NT2/D1 (cell line): ENCODE measurements around the gene NT5DC4.

ENCODE experiments used
- YY1 ChIP-seq: IDR thresholded peaks from 2 replicates; pipeline ENCODE4 v1.6.1; 2011; ENCODE audit not compliant: insufficient read length, insufficient read depth
- ZNF274 ChIP-seq: IDR thresholded peaks from 2 replicates; pipeline ENCODE4 v1.6.1; 2011; ENCODE audit warnings: mild to moderate bottlenecking, low read depth, low read length

DNA sequence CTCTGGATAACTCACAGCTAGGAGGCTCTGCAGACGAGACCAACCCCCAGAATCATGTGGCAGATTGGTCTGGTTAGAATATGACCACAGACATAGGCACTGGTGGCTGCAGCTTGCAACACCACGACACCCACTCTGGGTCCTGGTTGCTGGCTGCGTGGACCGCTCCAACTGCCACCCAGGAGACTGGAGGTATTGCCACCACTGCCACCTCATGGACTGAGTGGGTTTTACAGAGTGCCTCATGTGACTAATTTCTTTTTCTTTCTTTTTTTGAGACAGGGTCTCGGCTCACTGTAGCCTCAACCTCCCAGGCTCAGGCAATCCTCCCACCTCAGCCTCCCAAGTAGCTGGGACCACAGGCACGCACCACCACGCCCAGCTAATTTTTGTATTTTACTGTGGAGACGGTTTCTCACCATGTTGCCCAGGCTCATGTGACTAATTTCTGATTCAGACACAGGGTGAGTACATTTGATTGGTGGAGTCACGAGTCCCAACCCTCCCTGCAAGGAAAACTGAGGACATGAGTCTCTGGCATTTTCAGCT, 29.9 kb upstream of the NT5DC4 start:
- TF ChIP-seq YY1 (no peak), ZNF274 (no peak)
